ENCODE data around the gene RASGEF1C. TPM values are rescaled to one million over a fixed set of nuclear protein-coding genes. Genes with fewer than 3 reads are reported as not detected.

RASGEF1C gene
- total RNA-seq, 4 donors from 2014 or later: 1.7 TPM; not detected in 3

- H3K9me3 ChIP-seq: no peaks in the 10 kb centered on the region
- H3K36me3 ChIP-seq: no peaks in the 10 kb centered on the region
- peak in 2 of 3 donors; percentile 12 to 34 for DNase-seq
- no peaks in the 10 kb centered on the region for H3K27me3 ChIP-seq
- no peak overlapping the region for H3K4me3 ChIP-seq
- H3K27ac ChIP-seq: no peak overlapping the region
- TF ChIP-seq, protein P1, sequence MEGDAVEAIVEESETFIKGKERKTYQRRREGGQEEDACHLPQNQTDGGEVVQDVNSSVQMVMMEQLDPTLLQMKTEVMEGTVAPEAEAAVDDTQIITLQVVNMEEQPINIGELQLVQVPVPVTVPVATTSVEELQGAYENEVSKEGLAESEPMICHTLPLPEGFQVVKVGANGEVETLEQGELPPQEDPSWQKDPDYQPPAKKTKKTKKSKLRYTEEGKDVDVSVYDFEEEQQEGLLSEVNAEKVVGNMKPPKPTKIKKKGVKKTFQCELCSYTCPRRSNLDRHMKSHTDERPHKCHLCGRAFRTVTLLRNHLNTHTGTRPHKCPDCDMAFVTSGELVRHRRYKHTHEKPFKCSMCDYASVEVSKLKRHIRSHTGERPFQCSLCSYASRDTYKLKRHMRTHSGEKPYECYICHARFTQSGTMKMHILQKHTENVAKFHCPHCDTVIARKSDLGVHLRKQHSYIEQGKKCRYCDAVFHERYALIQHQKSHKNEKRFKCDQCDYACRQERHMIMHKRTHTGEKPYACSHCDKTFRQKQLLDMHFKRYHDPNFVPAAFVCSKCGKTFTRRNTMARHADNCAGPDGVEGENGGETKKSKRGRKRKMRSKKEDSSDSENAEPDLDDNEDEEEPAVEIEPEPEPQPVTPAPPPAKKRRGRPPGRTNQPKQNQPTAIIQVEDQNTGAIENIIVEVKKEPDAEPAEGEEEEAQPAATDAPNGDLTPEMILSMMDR (IDR thresholded peaks at IDR 0.05): no peak
- TF ChIP-seq POLR2A (IDR thresholded peaks at IDR 0.05): no peak
- H3K4me1 ChIP-seq: no peaks in the 10 kb centered on the region
These were observed 72.9 kb downstream of the RASGEF1C start for GRCh38 chr5:180135967-180136629.

DNA sequence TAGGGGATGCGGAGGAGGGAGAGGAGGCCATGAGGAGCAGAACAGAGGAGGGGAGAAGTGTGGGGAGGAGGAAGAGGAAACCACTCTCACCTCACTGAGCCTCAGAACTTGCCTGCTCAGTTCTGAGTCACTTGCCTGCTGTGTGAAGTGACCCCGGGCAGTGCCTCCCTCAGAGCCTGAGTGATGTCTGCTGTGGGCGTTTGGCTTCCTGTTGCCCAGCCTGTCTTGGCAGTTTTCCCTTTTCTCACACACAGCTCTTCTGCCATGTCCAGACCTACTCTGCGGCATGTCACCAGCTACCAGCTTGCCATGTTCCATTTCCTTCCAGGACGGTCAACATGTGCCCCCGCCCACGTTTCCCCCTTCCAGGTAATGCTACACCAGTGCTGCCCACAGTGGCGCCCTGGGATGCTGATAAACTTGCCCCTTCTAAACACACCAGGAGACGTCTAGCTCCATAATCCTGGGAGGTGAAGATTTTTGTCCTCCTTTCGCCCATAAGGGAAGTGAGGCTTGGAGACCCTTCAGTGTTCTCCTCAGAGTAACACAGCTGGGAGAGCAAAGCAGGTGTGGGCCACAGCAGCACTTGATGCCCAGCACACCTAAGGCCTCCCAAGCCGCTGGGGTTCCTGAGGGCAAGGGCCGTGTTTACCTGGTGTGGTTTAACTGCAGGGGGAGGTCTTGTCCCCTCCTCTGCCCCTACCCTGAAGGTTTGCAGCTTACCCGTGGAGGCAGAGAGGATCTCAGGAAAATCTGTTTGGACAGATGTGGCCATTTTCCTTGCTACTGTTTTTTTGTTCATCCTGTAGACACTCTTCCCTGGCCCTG is 73.7 kb downstream of the RASGEF1C start:
- peak; percentile 6 to 44 (median 43) for DNase-seq
- H3K4me1 ChIP-seq: no peaks in the 10 kb centered on the region

GRCh38 chr5:180133971-180134508 is 75.0 kb downstream of the RASGEF1C start:
- DNase-seq: peak in 2 of 3 donors; percentile 8 to 37
- Histone ChIP-seq H3K36me3 (no peaks in the 10 kb centered on the region), H3K27ac (no peak overlapping the region), H3K9me3 (no peaks in the 10 kb centered on the region), H3K27me3 (no peaks in the 10 kb centered on the region), H3K4me1 (no peaks in the 10 kb centered on the region), H3K4me3 (no peak overlapping the region)
- TF ChIP-seq POLR2A (IDR thresholded peaks at IDR 0.05): no peak
- TF ChIP-seq, protein P1 (IDR thresholded peaks at IDR 0.05): no peak

More for the DNA sequence above, 73.7 kb downstream of the RASGEF1C start:
- Histone ChIP-seq H3K27me3 (no peaks in the 10 kb centered on the region), H3K9me3 (no peaks in the 10 kb centered on the region), H3K4me3 (no peak overlapping the region), H3K27ac (no peak overlapping the region), H3K36me3 (no peaks in the 10 kb centered on the region)
- no peak for TF ChIP-seq POLR2A (IDR thresholded peaks at IDR 0.05)

DNA sequence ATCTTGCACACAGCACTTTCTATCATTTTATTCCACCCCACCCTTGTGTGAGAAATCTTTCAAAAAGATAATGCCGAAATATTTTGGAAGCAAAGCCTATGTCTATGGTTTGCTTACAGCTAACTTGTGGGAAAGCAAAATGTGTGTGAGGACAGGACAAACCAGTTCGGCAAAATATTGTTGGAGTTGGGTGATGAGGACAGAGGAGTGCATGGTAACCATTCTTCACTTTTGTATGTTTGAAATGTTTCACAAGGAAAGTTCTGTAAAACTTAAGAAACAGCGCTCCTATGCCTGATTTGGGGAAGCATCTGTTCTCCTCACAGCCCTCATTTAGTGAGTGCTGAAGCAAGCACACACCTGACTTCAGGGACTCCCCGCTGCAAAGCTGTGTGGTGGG is 75.5 kb downstream of the RASGEF1C start:
- no peaks in the 10 kb centered on the region for H3K4me1 ChIP-seq
- H3K27me3 ChIP-seq: no peaks in the 10 kb centered on the region
- H3K27ac ChIP-seq: no peak overlapping the region
- DNase-seq: no peak
- H3K4me3 ChIP-seq: no peak overlapping the region
- no peaks in the 10 kb centered on the region for H3K36me3 ChIP-seq
- TF ChIP-seq, protein P1 (IDR thresholded peaks at IDR 0.05): no peak
- no peak for TF ChIP-seq POLR2A (IDR thresholded peaks at IDR 0.05)
- no peaks in the 10 kb centered on the region for H3K9me3 ChIP-seq

DNA sequence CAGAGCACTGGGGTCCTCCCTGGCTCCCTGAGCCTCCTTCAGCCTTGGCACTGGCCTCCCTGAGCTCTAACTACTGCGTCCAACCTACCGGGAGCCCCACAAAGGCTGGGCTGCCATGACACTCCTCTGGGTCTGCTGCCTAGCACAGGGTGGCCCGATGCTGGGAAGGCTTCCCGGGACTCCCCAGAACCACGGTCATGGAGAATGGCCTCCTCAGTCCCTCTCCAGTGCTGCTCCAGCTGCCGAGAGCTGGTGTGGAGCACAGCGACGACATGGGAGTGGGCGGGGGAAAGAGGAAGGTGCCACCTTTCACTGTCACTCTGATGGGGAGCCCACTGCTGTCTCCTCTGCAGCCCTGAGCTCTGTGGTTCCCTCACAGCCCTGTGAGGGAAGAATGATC is 76.0 kb downstream of the RASGEF1C start:
- H3K36me3 ChIP-seq: no peaks in the 10 kb centered on the region
- TF ChIP-seq, protein P1 (IDR thresholded peaks at IDR 0.05): no peak
- no peak for TF ChIP-seq POLR2A (IDR thresholded peaks at IDR 0.05)
- peak in 1 of 3 donors; percentile 4 for DNase-seq
- H3K27ac ChIP-seq: no peak overlapping the region
- H3K9me3 ChIP-seq: no peaks in the 10 kb centered on the region
- no peak overlapping the region for H3K4me3 ChIP-seq
- no peaks in the 10 kb centered on the region for H3K27me3 ChIP-seq
- H3K4me1 ChIP-seq: no peaks in the 10 kb centered on the region

Data from Peyer's patch (tissue), 4 donors.